HepG2 (cell line): ENCODE measurements around the gene PRPF4. TPM values are rescaled to one million over a fixed set of nuclear protein-coding genes. Genes with fewer than 3 reads are reported as not detected.

Source experiments
- BRCA1 ChIP-seq: sonication (generic); formaldehyde crosslinking; IDR thresholded peaks from 2 replicates; pipeline ENCODE4 v1.4.0; 2020; ENCODE audit warnings: missing genetic modification reagents
- FOXA3 ChIP-seq: IDR thresholded peaks from 2 replicates; pipeline ENCODE4 v1.6.1; 2016; ENCODE audit warnings: missing genetic modification reagents, missing compliant biosample characterization
- LCORL ChIP-seq, 2 experiments: fragments of 450-650 bp in 1 of 2; sonication (generic) in 1 of 2; formaldehyde crosslinking in 1 of 2; IDR thresholded peaks; 2 replicates each; pipeline versions ENCODE4 v1.5.0 to v1.6.1; 2017 to 2020; ENCODE audit warnings: antibody characterized with exemption in 1 of 2, missing genetic modification reagents in 1 of 2
- NBN ChIP-seq: fragments of 450-650 bp; conservative IDR thresholded peaks from 2 replicates; pipeline ENCODE4 v1.6.1; 2017
- NFIC ChIP-seq: IDR thresholded peaks from 2 replicates; pipeline ENCODE4 v1.6.1; 2012; ENCODE audit warnings: mild to moderate bottlenecking, low read length, inconsistent platforms
- NR2F6 ChIP-seq, 2 experiments: IDR thresholded peaks; 2 replicates each; pipeline ENCODE4 v1.6.1; 2016; ENCODE audit warnings: antibody characterized with exemption in 1 of 2, mild to moderate bottlenecking in 1 of 2
- PAX8 ChIP-seq: sonication (generic); formaldehyde crosslinking; IDR thresholded peaks from 2 replicates; pipeline ENCODE4 v1.8.0; 2022; ENCODE audit warnings: mild to moderate bottlenecking, missing genetic modification reagents, borderline replicate concordance
- SMAD1 ChIP-seq: sonication (generic); formaldehyde crosslinking; IDR thresholded peaks from 2 replicates; pipeline ENCODE4 v1.4.0; 2020; ENCODE audit warnings: missing genetic modification reagents, low read depth, mild to moderate bottlenecking, borderline replicate concordance
- SP5 ChIP-seq: IDR thresholded peaks from 2 replicates; pipeline ENCODE4 v1.6.1; 2016; ENCODE audit warnings: low read depth, borderline replicate concordance
- TRIM24 ChIP-seq: sonication (generic); formaldehyde crosslinking; IDR thresholded peaks from 2 replicates; pipeline ENCODE4 v1.8.0; 2022; ENCODE audit warnings: mild to moderate bottlenecking, missing genetic modification reagents
- ZKSCAN8 ChIP-seq: IDR thresholded peaks from 2 replicates; pipeline ENCODE4 v1.6.1; 2016; ENCODE audit warnings: borderline replicate concordance, missing genetic modification reagents, missing compliant biosample characterization
- ZNF225 ChIP-seq: sonication (generic); formaldehyde crosslinking; IDR thresholded peaks from 2 replicates; pipeline ENCODE4 v1.4.0; 2020; ENCODE audit warnings: mild to moderate bottlenecking, missing genetic modification reagents
- ZNF264 ChIP-seq: sonication (generic); formaldehyde crosslinking; IDR thresholded peaks from 2 replicates; pipeline ENCODE4 v1.4.0; 2020; ENCODE audit warnings: missing genetic modification reagents
- ZNF331 ChIP-seq: sonication (generic); formaldehyde crosslinking; IDR thresholded peaks from 2 replicates; pipeline ENCODE4 v1.4.0; 2020; ENCODE audit warnings: missing genetic modification reagents
- ZNF512 ChIP-seq: sonication (generic); formaldehyde crosslinking; IDR thresholded peaks from 2 replicates; pipeline ENCODE4 v1.4.0; 2020; ENCODE audit warnings: mild to moderate bottlenecking, missing genetic modification reagents
- ZNF569 ChIP-seq: sonication (generic); formaldehyde crosslinking; IDR thresholded peaks from 2 replicates; pipeline ENCODE4 v1.5.0; 2020; ENCODE audit warnings: mild to moderate bottlenecking, missing genetic modification reagents, moderate library complexity, borderline replicate concordance
- ZNF674 ChIP-seq: sonication (generic); formaldehyde crosslinking; IDR thresholded peaks from 2 replicates; pipeline ENCODE4 v1.5.0; 2020; ENCODE audit warnings: low read depth, mild to moderate bottlenecking, missing genetic modification reagents
- ZNF780A ChIP-seq: sonication (generic); formaldehyde crosslinking; IDR thresholded peaks from 2 replicates; pipeline ENCODE4 v1.8.0; 2022; ENCODE audit warnings: mild to moderate bottlenecking, missing genetic modification reagents, moderate library complexity
- polyA plus RNA-seq, 8 experiments: library from polyadenylated mRNA; depleted of rRNA in 3 of 8; stranded (reverse) in 7 of 8; unstranded in 1 of 8; fragments of >200 nt; fragmentation: Illumina TruSeq in 4 of 8; extraction: Trizol in 4 of 8; gene quantifications; 2 replicates each; pipeline versions ENCODE4 v1.2.1 to v1.2.3, GENCODE V29; 2011 to 2016; ENCODE audit warnings: low read depth in 4 of 8, missing spikeins in 1 of 8, mixed read lengths in 1 of 8; ENCODE audit not compliant: insufficient read depth in 1 of 8
- total RNA-seq, 5 experiments: library from RNA; depleted of rRNA; stranded (reverse); fragments of >200 nt; fragmentation: Illumina TruSeq; extraction: Trizol; gene quantifications; 2 replicates each; pipeline ENCODE4 v1.2.3, GENCODE V29; 2016; ENCODE audit warnings: low read depth in 1 of 5
- TF ChIP-seq, protein P1 (sequence below): sonication (generic); formaldehyde crosslinking; IDR thresholded peaks from 2 replicates; pipeline ENCODE4 v1.4.0; 2020; ENCODE audit warnings: missing genetic modification reagents
- TF ChIP-seq, protein P2 (sequence below): sonication (generic); formaldehyde crosslinking; IDR thresholded peaks from 2 replicates; pipeline ENCODE4 v1.5.0; 2020; ENCODE audit warnings: mild to moderate bottlenecking, missing genetic modification reagents, borderline replicate concordance

The PRPF4 gene
- total and polyA plus RNA-seq, 2 of the 13 experiments (the other 11 are each of a cell fraction or from before 2014, with no cell fraction given), result 10.3 to 49.0 TPM

GRCh38 chr9:113228130-113228665 is 47.3 kb upstream of the PRPF4 start (continued):
- TF ChIP-seq, protein P1, sequence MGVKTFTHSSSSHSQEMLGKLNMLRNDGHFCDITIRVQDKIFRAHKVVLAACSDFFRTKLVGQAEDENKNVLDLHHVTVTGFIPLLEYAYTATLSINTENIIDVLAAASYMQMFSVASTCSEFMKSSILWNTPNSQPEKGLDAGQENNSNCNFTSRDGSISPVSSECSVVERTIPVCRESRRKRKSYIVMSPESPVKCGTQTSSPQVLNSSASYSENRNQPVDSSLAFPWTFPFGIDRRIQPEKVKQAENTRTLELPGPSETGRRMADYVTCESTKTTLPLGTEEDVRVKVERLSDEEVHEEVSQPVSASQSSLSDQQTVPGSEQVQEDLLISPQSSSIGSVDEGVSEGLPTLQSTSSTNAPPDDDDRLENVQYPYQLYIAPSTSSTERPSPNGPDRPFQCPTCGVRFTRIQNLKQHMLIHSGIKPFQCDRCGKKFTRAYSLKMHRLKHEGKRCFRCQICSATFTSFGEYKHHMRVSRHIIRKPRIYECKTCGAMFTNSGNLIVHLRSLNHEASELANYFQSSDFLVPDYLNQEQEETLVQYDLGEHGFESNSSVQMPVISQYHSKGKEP (CRISPR knock-in tag), result no peak
- TF ChIP-seq BRCA1 (no peak), ZNF225 (CRISPR knock-in tag) (no peak), ZKSCAN8 (CRISPR knock-in tag) (no peak), SP5 (peak; percentile 54; the same call in 1 of the 2 replicates), NFIC (peak; percentile 36; the same call in 1 of the 2 replicates), ZNF512 (no peak), ZNF569 (no peak), NBN (no peak), ZNF780A (CRISPR knock-in tag) (no peak), TRIM24 (no peak), PAX8 (CRISPR knock-in tag) (no peak), ZNF674 (CRISPR knock-in tag) (no peak), SMAD1 (no peak), ZNF264 (CRISPR knock-in tag) (0 out of 2 replicates have a peak, but pooled peaks have one; percentile 23), FOXA3 (CRISPR knock-in tag) (peak; percentile 67; the same call in 1 of the 2 replicates), NR2F6 (IDR thresholded peaks at IDR 0.05) (no peak), NR2F6 (CRISPR knock-in tag; IDR thresholded peaks at IDR 0.05) (peak; percentile 57), LCORL (IDR thresholded peaks at IDR 0.05) (peak; percentile 52; the same call in 1 of the 2 replicates), LCORL (CRISPR knock-in tag; IDR thresholded peaks at IDR 0.05) (peak; percentile 69; the same call in 1 of the 2 replicates), ZNF331 (CRISPR knock-in tag) (peak; percentile 70; the same call in 1 of the 2 replicates)
- TF ChIP-seq, protein P2, sequence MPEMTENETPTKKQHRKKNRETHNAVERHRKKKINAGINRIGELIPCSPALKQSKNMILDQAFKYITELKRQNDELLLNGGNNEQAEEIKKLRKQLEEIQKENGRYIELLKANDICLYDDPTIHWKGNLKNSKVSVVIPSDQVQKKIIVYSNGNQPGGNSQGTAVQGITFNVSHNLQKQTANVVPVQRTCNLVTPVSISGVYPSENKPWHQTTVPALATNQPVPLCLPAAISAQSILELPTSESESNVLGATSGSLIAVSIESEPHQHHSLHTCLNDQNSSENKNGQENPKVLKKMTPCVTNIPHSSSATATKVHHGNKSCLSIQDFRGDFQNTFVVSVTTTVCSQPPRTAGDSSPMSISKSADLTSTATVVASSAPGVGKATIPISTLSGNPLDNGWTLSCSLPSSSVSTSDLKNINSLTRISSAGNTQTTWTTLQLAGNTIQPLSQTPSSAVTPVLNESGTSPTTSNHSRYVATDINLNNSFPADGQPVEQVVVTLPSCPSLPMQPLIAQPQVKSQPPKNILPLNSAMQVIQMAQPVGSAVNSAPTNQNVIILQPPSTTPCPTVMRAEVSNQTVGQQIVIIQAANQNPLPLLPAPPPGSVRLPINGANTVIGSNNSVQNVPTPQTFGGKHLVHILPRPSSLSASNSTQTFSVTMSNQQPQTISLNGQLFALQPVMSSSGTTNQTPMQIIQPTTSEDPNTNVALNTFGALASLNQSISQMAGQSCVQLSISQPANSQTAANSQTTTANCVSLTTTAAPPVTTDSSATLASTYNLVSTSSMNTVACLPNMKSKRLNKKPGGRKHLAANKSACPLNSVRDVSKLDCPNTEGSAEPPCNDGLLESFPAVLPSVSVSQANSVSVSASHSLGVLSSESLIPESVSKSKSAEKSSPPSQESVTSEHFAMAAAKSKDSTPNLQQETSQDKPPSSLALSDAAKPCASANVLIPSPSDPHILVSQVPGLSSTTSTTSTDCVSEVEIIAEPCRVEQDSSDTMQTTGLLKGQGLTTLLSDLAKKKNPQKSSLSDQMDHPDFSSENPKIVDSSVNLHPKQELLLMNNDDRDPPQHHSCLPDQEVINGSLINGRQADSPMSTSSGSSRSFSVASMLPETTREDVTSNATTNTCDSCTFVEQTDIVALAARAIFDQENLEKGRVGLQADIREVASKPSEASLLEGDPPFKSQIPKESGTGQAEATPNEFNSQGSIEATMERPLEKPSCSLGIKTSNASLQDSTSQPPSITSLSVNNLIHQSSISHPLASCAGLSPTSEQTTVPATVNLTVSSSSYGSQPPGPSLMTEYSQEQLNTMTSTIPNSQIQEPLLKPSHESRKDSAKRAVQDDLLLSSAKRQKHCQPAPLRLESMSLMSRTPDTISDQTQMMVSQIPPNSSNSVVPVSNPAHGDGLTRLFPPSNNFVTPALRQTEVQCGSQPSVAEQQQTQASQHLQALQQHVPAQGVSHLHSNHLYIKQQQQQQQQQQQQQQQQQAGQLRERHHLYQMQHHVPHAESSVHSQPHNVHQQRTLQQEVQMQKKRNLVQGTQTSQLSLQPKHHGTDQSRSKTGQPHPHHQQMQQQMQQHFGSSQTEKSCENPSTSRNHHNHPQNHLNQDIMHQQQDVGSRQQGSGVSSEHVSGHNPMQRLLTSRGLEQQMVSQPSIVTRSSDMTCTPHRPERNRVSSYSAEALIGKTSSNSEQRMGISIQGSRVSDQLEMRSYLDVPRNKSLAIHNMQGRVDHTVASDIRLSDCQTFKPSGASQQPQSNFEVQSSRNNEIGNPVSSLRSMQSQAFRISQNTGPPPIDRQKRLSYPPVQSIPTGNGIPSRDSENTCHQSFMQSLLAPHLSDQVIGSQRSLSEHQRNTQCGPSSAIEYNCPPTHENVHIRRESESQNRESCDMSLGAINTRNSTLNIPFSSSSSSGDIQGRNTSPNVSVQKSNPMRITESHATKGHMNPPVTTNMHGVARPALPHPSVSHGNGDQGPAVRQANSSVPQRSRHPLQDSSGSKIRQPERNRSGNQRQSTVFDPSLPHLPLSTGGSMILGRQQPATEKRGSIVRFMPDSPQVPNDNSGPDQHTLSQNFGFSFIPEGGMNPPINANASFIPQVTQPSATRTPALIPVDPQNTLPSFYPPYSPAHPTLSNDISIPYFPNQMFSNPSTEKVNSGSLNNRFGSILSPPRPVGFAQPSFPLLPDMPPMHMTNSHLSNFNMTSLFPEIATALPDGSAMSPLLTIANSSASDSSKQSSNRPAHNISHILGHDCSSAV (CRISPR knock-in tag), result no peak
